ENCODE results near the gene TMEM234. TPM values are rescaled to one million over a fixed set of nuclear protein-coding genes. Genes with fewer than 3 reads are reported as not detected.

The TMEM234 gene
- total RNA-seq, 1 experiment from 2014 or later: 23.3 TPM

- in situ Hi-C loops (cut with HindIII; ENCODE audit: low pct_unique_long_range_greater_than_20kb, low sequenced_read_pairs) (no loop called here), intact Hi-C loops (cut with micrococcal nuclease; ENCODE audit: unreplicated experiment) (no loop called here)
- DNase-seq (ENCODE audit: low read depth, low spot score) (no peak), ATAC-seq (no peak)
- Histone ChIP-seq H3K4me3 (ENCODE audit: low read depth in 2 of 2, low read length in 2 of 2) (no peak overlapping the region), H3K9me3 (ENCODE audit: control insufficient read depth, insufficient read depth, low read depth, low read length) (no peaks in the 10 kb centered on the region), H3K4me1 (ENCODE audit: control insufficient read depth, insufficient read depth, low read length) (peaks cover 11% of the 10 kb centered on the region), H3K36me3 (ENCODE audit: control insufficient read depth, insufficient read depth, low read length) (peaks cover 26% of the 10 kb centered on the region), H3K27ac (ENCODE audit: low read length) (no peak overlapping the region), H3K27me3 (ENCODE audit: control insufficient read depth, insufficient read depth, low read length) (no peaks in the 10 kb centered on the region)
- BruUV-seq (replicated peaks): TSS peak; percentile 38
- ChIA-PET CTCF (no interaction called here), POLR2A (no interaction called here)
- TF ChIP-seq REST (IDR thresholded peaks at IDR 0.05; ENCODE audit: insufficient read depth in 1 of 2, low read depth in 2 of 2, low read length in 1 of 2): no peak
- TF ChIP-seq SIN3A (IDR thresholded peaks at IDR 0.05; ENCODE audit: borderline replicate concordance, insufficient read depth, low read depth, low read length): no peak
- no peak for TF ChIP-seq POLR2AphosphoS5 (IDR thresholded peaks at IDR 0.05; ENCODE audit: low read depth, low read length)
- TF ChIP-seq CTCF (IDR thresholded peaks at IDR 0.05): no peak
- TF ChIP-seq TCF7L2 (IDR thresholded peaks at IDR 0.05; ENCODE audit: low read depth, low read length): no peak
Measured at GRCh38 chr1:32186491-32186890, 35.7 kb downstream of the TMEM234 start.

GRCh38 chr1:32186077-32186476 is 36.1 kb downstream of the TMEM234 start:
- Histone ChIP-seq H3K27ac (ENCODE audit: low read length) (no peak overlapping the region), H3K4me3 (ENCODE audit: low read depth in 2 of 2, low read length in 2 of 2) (no peak overlapping the region), H3K36me3 (ENCODE audit: control insufficient read depth, insufficient read depth, low read length) (peaks cover 26% of the 10 kb centered on the region), H3K4me1 (ENCODE audit: control insufficient read depth, insufficient read depth, low read length) (peaks cover 15% of the 10 kb centered on the region), H3K9me3 (ENCODE audit: control insufficient read depth, insufficient read depth, low read depth, low read length) (no peaks in the 10 kb centered on the region), H3K27me3 (ENCODE audit: control insufficient read depth, insufficient read depth, low read length) (no peaks in the 10 kb centered on the region)
- TF ChIP-seq POLR2AphosphoS5 (IDR thresholded peaks at IDR 0.05; ENCODE audit: low read depth, low read length) (no peak), TCF7L2 (IDR thresholded peaks at IDR 0.05; ENCODE audit: low read depth, low read length) (no peak), CTCF (IDR thresholded peaks at IDR 0.05) (no peak), SIN3A (IDR thresholded peaks at IDR 0.05; ENCODE audit: borderline replicate concordance, insufficient read depth, low read depth, low read length) (no peak), REST (IDR thresholded peaks at IDR 0.05; ENCODE audit: insufficient read depth in 1 of 2, low read depth in 2 of 2, low read length in 1 of 2) (no peak)
- DNase-seq (ENCODE audit: low read depth, low spot score) (no peak), ATAC-seq (no peak)
- no TSS peak for BruUV-seq (replicated peaks)
- intact Hi-C loops (cut with micrococcal nuclease; ENCODE audit: unreplicated experiment): no loop called here
- CTCF ChIA-PET: no interaction called here
- POLR2A ChIA-PET: no interaction called here
- in situ Hi-C loops (cut with HindIII; ENCODE audit: low pct_unique_long_range_greater_than_20kb, low sequenced_read_pairs): no loop called here

All from Panc1 (cell line).